ENCODE results near the gene CORO2A.

Gene CORO2A

GRCh38 chr9:98173181-98173580, 19.3 kb downstream of the CORO2A start:
- H3K4me3 ChIP-seq (ENCODE audit: low read length), result no peak overlapping the region
- H3K27ac ChIP-seq (ENCODE audit: low read length), result no peak overlapping the region
- H3K4me1 ChIP-seq (ENCODE audit: control insufficient read depth, insufficient read depth, low read length), result peaks cover 11% of the 10 kb centered on the region
- H3K27me3 ChIP-seq (ENCODE audit: control insufficient read depth, insufficient read depth, low read length), result no peaks in the 10 kb centered on the region
- no CpG with 5 or more reads among the region's 16 CpGs for WGBS (ENCODE audit: insufficient coverage, insufficient read length)
- H3K9me3 ChIP-seq (ENCODE audit: control insufficient read depth, insufficient read depth, low read length), result no peaks in the 10 kb centered on the region
- no peak for DNase-seq (ENCODE audit: low read depth, low spot score)
- no peaks in the 10 kb centered on the region for H3K36me3 ChIP-seq (ENCODE audit: control insufficient read depth, insufficient read depth, low read length)

GRCh38 chr9:98172604-98173003, 19.8 kb downstream of the CORO2A start:
- Histone ChIP-seq H3K36me3 (ENCODE audit: control insufficient read depth, insufficient read depth, low read length) (no peaks in the 10 kb centered on the region), H3K27me3 (ENCODE audit: control insufficient read depth, insufficient read depth, low read length) (no peaks in the 10 kb centered on the region), H3K4me1 (ENCODE audit: control insufficient read depth, insufficient read depth, low read length) (peaks cover 11% of the 10 kb centered on the region), H3K27ac (ENCODE audit: low read length) (no peak overlapping the region), H3K9me3 (ENCODE audit: control insufficient read depth, insufficient read depth, low read length) (no peaks in the 10 kb centered on the region), H3K4me3 (ENCODE audit: low read length) (no peak overlapping the region)
- DNase-seq (ENCODE audit: low read depth, low spot score), result no peak
- WGBS (ENCODE audit: insufficient coverage, insufficient read length), result no CpG with 5 or more reads among the region's 3 CpGs

- Histone ChIP-seq H3K4me1 (ENCODE audit: control insufficient read depth, insufficient read depth, low read length) (peaks cover 11% of the 10 kb centered on the region), H3K36me3 (ENCODE audit: control insufficient read depth, insufficient read depth, low read length) (no peaks in the 10 kb centered on the region), H3K4me3 (ENCODE audit: low read length) (no peak overlapping the region), H3K27me3 (ENCODE audit: control insufficient read depth, insufficient read depth, low read length) (no peaks in the 10 kb centered on the region), H3K9me3 (ENCODE audit: control insufficient read depth, insufficient read depth, low read length) (no peaks in the 10 kb centered on the region), H3K27ac (ENCODE audit: low read length) (no peak overlapping the region)
- no CpG with 5 or more reads among the region's 16 CpGs for WGBS (ENCODE audit: insufficient coverage, insufficient read length)
- DNase-seq (ENCODE audit: low read depth, low spot score), result no peak
These were observed 21.1 kb downstream of the CORO2A start for GRCh38 chr9:98171176-98171925.

GRCh38 chr9:98168941-98169488, 23.4 kb downstream of the CORO2A start:
- WGBS (ENCODE audit: insufficient coverage, insufficient read length), result no CpG with 5 or more reads among the region's 15 CpGs
- Histone ChIP-seq H3K4me1 (ENCODE audit: control insufficient read depth, insufficient read depth, low read length) (peaks cover 11% of the 10 kb centered on the region), H3K27me3 (ENCODE audit: control insufficient read depth, insufficient read depth, low read length) (no peaks in the 10 kb centered on the region), H3K4me3 (ENCODE audit: low read length) (no peak overlapping the region), H3K9me3 (ENCODE audit: control insufficient read depth, insufficient read depth, low read length) (no peaks in the 10 kb centered on the region), H3K36me3 (ENCODE audit: control insufficient read depth, insufficient read depth, low read length) (no peaks in the 10 kb centered on the region), H3K27ac (ENCODE audit: low read length) (no peak overlapping the region)
- no peak for DNase-seq (ENCODE audit: low read depth, low spot score)

GRCh38 chr9:98168153-98168780, 24.2 kb downstream of the CORO2A start:
- WGBS (ENCODE audit: insufficient coverage, insufficient read length), result no CpG with 5 or more reads among the region's 3 CpGs
- H3K27me3 ChIP-seq (ENCODE audit: control insufficient read depth, insufficient read depth, low read length), result no peaks in the 10 kb centered on the region
- peaks cover 11% of the 10 kb centered on the region for H3K4me1 ChIP-seq (ENCODE audit: control insufficient read depth, insufficient read depth, low read length)
- no peak for DNase-seq (ENCODE audit: low read depth, low spot score)
- H3K27ac ChIP-seq (ENCODE audit: low read length), result no peak overlapping the region
- H3K36me3 ChIP-seq (ENCODE audit: control insufficient read depth, insufficient read depth, low read length), result no peaks in the 10 kb centered on the region
- no peak overlapping the region for H3K4me3 ChIP-seq (ENCODE audit: low read length)
- no peaks in the 10 kb centered on the region for H3K9me3 ChIP-seq (ENCODE audit: control insufficient read depth, insufficient read depth, low read length)

GRCh38 chr9:98164912-98165311, 27.5 kb downstream of the CORO2A start:
- H3K36me3 ChIP-seq (ENCODE audit: control insufficient read depth, insufficient read depth, low read length), result no peaks in the 10 kb centered on the region
- H3K4me3 ChIP-seq (ENCODE audit: low read length), result no peak overlapping the region
- no peaks in the 10 kb centered on the region for H3K9me3 ChIP-seq (ENCODE audit: control insufficient read depth, insufficient read depth, low read length)
- H3K27me3 ChIP-seq (ENCODE audit: control insufficient read depth, insufficient read depth, low read length), result no peaks in the 10 kb centered on the region
- no peak for DNase-seq (ENCODE audit: low read depth, low spot score)
- no CpG with 5 or more reads among the region's 7 CpGs for WGBS (ENCODE audit: insufficient coverage, insufficient read length)
- H3K4me1 ChIP-seq (ENCODE audit: control insufficient read depth, insufficient read depth, low read length), result peaks cover 4% of the 10 kb centered on the region; the same call in 1 of the 2 replicates
- no peak overlapping the region for H3K27ac ChIP-seq (ENCODE audit: low read length)

- Histone ChIP-seq H3K36me3 (ENCODE audit: control insufficient read depth, insufficient read depth, low read length) (no peaks in the 10 kb centered on the region), H3K27me3 (ENCODE audit: control insufficient read depth, insufficient read depth, low read length) (no peaks in the 10 kb centered on the region), H3K27ac (ENCODE audit: low read length) (no peak overlapping the region), H3K4me1 (ENCODE audit: control insufficient read depth, insufficient read depth, low read length) (no peaks in the 10 kb centered on the region; the same call in 1 of the 2 replicates), H3K4me3 (ENCODE audit: low read length) (no peak overlapping the region), H3K9me3 (ENCODE audit: control insufficient read depth, insufficient read depth, low read length) (no peaks in the 10 kb centered on the region)
- DNase-seq (ENCODE audit: low read depth, low spot score), result no peak
- WGBS (ENCODE audit: insufficient coverage, insufficient read length), result no CpG with 5 or more reads among the region's 12 CpGs
These were observed 29.8 kb downstream of the CORO2A start for GRCh38 chr9:98162613-98163012.

- no peak overlapping the region for H3K27ac ChIP-seq (ENCODE audit: low read length)
- H3K9me3 ChIP-seq (ENCODE audit: control insufficient read depth, insufficient read depth, low read length), result no peaks in the 10 kb centered on the region
- no peak overlapping the region for H3K4me3 ChIP-seq (ENCODE audit: low read length)
- H3K27me3 ChIP-seq (ENCODE audit: control insufficient read depth, insufficient read depth, low read length), result no peaks in the 10 kb centered on the region
- no CpG with 5 or more reads among the region's 4 CpGs for WGBS (ENCODE audit: insufficient coverage, insufficient read length)
- H3K36me3 ChIP-seq (ENCODE audit: control insufficient read depth, insufficient read depth, low read length), result no peaks in the 10 kb centered on the region
- H3K4me1 ChIP-seq (ENCODE audit: control insufficient read depth, insufficient read depth, low read length), result no peaks in the 10 kb centered on the region; the same call in 1 of the 2 replicates
- no peak for DNase-seq (ENCODE audit: low read depth, low spot score)
These were observed 30.6 kb downstream of the CORO2A start for GRCh38 chr9:98161851-98162250.

- Histone ChIP-seq H3K9me3 (ENCODE audit: control insufficient read depth, insufficient read depth, low read length) (no peaks in the 10 kb centered on the region), H3K36me3 (ENCODE audit: control insufficient read depth, insufficient read depth, low read length) (no peaks in the 10 kb centered on the region), H3K4me3 (ENCODE audit: low read length) (no peak overlapping the region), H3K27ac (ENCODE audit: low read length) (no peak overlapping the region), H3K4me1 (ENCODE audit: control insufficient read depth, insufficient read depth, low read length) (no peaks in the 10 kb centered on the region; the same call in 1 of the 2 replicates), H3K27me3 (ENCODE audit: control insufficient read depth, insufficient read depth, low read length) (no peaks in the 10 kb centered on the region)
- no CpG with 5 or more reads among the region's 6 CpGs for WGBS (ENCODE audit: insufficient coverage, insufficient read length)
- no peak for DNase-seq (ENCODE audit: low read depth, low spot score)
These were observed 32.6 kb downstream of the CORO2A start for GRCh38 chr9:98159790-98160189.

- WGBS (ENCODE audit: insufficient coverage, insufficient read length), result no CpG with 5 or more reads among the region's 5 CpGs
- Histone ChIP-seq H3K9me3 (ENCODE audit: control insufficient read depth, insufficient read depth, low read length) (no peaks in the 10 kb centered on the region), H3K4me1 (ENCODE audit: control insufficient read depth, insufficient read depth, low read length) (no peaks in the 10 kb centered on the region; the same call in 1 of the 2 replicates), H3K27me3 (ENCODE audit: control insufficient read depth, insufficient read depth, low read length) (no peaks in the 10 kb centered on the region), H3K4me3 (ENCODE audit: low read length) (no peak overlapping the region), H3K36me3 (ENCODE audit: control insufficient read depth, insufficient read depth, low read length) (no peaks in the 10 kb centered on the region), H3K27ac (ENCODE audit: low read length) (no peak overlapping the region)
- DNase-seq (ENCODE audit: low read depth, low spot score), result no peak
These were observed 33.1 kb downstream of the CORO2A start for GRCh38 chr9:98159301-98159700.
